NCI-H1092 treated with DMSO at 0.1 percent for 48 hours (cell line): Measurements from ENCODE around the gene COASY.
"Not testable (repeated sequence)": the region's sequence is repeated elsewhere in the genome, so short reads cannot be mapped to it uniquely, and the experiment has no call there.

ENCODE experiments used
- DNase-seq: peaks from one replicate; lab custom pipeline; 2025; lab: John Stamatoyannopoulos, UW

COASY gene

DNA sequence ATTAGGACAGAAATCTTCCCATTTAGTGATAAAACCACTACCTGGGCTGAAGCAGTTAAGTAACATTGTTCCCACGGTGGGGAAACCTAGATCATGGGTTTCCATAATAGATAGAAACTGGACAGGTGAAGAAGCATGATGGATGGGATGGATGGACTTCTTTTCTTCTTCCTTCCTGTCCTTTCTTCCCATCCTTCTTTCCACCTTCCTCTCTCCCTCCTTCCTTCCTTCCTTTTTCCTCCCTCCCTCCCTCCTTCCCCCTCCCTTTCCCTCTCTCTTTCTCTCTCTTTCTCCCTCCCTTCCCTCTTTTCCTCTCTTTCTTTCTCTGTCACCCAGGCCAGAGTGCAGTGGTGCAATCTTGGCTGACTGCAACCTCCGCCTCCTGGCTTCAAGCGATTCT lies 12.5 kb downstream of the COASY start:
- DNase-seq: no peak

DNA sequence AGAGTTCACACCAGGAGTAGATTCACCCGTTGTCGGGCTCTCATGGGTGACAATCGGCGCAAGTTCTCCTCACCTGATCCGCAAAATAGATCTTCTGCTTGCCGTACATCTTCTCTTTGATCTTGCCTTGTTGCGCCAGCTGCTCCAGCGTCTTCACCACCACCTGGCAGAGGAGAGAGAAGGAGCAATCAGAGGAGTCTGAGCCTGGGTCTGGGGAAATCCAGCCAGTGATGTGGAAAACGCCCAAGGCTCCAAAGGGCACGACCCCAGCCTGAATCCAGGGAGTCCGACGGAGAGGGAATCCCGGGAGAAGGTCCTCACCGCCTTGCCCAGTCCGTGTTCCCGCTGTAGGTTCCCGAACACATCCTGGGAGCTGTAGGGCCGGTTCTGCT lies 15.2 kb downstream of the COASY start:
- DNase-seq: no peak

DNA sequence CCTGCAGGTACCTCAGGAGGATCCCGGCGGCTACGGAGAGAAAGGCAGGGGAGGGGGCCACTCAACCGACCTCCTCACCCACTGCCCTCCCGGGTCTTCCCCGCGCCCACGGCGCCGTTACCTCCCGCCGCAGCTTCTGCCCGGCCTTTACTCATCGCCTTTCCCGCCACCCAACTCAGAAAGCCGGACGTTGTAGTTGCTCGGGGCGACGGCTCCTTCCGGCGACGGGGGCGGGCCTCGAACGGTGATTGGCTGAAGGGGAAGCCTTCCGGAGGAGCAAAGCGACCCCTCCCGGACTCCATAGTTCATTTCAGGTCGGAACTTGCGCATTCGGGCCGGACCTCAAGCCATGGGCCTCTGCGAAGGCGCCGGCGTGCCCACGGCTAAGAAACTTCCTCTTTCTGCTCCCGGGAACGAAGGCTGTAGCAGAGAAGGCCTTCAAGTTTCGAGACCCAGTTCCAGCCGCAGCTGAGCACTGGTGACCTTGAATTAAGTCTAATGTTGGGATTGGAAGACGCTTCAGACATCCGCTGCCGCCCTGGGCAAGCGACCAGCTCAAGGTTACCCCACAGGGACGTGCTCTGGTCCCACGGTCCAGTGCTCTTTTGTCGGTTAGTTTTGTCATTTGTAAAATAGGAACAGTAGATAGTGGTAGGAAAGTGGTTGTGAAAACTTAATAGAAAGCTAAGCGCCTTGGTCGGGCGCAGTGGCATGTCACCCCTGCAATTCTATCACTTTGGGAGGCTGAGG lies 15.8 kb downstream of the COASY start, which contains the start of gene PSMC3IP:
Gene PSMC3IP (minus strand): TSS at position 198 of the 750 bp plus-strand sequence. CDS start 43 bp downstream, at position 155.
- DNase-seq: peak; percentile 93

DNA sequence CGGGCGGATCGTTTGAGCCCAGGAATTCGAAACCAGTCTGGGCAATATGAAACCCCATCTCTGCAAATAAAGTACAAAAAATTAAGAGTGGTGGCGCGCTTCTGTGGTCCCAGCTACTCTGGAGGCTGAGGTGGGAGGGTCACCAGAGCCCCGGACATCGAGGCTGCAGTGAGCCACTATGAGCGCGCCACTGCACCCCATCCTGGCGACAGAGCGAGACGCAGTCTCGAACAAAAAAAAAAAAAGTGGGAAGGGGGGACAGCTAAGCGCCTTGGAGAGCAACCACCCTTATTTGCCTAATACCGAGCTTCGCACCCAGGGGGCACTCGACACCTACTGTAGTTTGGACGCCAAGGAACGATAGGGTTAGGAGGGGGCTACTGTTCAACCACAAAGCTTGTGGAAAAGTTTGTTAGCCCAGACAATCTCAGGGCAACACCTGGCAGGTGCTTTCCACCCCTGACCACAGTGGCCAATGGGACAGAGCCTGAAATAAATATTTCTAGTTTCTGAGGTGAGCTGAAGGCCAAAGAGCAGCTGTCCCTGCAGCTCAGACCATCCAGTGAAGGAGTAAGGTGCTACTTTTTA lies 16.4 kb downstream of the COASY start:
- peak; percentile 77 for DNase-seq

DNA sequence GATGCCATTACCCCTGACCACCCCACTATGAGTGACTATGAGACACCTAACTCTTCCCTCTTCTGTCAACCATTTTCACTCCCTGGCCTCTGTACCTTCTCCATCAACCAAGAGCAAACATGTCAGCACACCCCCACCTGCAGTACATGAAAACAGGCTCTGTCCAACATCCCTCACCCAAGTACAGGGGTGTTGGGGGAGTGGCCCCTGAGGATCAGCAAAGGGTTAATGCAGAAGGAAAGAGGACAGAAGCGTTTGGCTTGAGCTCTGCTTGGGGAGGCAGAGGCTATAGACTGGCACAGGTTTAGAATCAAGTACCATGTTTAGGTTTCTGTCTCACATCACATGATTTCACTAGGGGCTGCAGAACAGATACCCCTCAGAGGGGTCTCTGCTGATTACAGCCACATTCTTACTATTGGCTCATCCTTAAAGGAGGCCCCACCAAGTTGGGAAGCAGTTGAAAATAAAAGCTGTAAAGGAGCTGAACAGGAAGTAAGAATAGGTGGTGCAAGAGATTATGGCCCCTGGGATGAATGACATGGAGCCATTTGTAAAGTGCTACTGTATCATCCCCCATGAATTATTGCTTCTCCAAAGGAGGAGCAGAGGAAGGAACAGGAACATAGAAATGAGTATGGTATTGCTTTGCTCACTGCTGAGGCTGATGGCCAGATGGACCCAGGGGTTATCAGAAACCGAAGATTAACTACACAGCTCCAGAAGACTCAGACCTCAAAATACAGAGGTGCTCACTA lies 18.0 kb downstream of the COASY start:
- DNase-seq: no peak

DNA sequence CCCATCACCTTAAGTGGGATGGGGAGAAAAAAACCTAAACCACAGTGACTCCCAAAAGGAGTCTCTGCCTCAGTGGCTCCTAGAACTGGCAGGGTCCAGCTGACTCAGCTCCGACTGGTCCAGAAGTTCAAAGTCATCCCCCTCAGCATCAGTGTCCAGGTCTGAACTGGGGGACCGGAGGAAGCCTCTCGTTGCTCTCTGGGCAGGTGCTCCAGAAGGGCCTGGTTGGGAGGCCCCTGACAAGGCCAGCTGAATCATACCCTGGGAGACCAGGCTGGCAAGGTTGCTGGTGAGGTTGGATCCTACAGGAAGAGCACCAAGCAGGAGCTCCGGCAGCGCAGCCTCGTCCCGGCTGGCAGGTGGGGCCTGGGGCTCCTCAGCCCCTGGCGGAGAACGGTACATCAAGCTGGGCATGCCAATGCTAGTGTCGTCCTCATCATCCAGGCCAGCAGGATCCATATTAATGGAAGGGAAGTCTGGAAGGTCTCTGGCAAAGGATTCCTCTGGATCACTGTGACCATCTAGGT lies 19.9 kb downstream of the COASY start:
- DNase-seq: no peak

DNA sequence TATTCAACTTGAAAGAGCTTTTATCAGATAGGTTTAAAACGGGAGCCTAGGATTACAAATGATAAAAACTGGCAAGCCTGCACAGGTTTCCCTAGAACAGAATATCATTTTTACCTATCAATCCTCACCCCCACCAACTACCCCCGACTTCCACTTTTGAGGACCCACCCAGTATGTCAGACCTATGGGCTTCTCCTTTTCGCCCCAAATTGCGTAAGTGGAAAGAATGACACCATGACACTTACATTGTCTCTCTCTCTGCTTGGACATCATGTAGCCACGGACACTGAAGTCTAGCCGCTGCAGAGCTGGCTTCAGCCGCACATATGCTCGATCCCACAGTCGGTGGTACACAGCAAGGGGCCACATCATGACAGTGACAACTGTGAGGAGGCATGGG lies 22.9 kb downstream of the COASY start:
- DNase-seq: no peak

DNA sequence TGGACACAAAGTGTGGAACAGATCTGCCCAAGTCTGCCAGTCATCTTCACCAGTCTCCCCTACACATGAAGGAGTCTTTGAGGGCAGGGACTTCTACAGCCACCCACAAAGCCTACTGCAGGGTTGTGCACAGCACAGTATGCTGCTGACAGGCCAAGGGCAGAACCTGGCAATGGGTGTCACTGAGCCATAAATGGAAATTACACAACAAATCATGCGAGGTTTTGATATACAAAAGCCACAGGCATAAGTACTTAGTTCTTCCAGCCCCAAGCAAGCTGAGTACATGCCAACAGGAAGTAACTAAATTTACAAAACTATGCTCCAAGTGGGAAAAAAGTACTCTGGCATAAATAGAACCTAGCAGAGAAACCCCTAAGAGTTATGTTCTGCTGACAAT lies 23.4 kb downstream of the COASY start:
- DNase-seq: no peak

DNA sequence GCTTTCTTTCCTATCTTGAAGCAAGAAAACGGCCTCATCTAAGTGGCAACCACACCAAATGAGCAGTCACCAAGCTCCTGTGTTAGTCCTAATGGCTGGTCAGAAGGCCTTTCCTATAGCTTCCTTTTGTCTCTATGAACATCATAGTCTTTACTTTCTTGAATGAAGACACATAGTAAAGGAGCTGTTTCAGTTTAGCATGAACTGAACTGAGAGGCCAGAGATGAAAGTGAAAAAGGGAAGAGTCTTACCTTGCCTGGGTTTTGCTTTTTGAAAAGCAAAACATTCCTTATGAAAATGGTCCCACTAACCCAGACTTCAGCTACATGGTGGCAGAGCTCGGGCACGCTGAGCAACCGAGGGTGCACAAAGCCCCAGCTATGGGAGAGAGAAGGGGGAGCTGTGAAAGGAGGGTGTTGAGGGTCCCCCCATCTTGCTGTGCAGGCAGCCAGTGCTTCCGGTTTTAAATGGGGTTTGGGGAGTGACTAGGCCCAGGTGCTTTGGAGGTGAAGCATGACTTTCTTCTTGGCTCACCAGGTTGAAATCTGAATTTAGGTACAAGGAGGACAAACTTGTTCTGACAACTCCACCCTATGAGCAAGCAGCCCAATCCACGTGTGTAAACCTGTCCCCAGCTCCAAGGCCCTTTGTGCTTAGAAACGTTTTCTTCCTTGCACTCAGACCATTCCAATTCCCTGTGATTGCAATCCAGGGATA lies 24.7 kb downstream of the COASY start:
- no peak for DNase-seq

DNA sequence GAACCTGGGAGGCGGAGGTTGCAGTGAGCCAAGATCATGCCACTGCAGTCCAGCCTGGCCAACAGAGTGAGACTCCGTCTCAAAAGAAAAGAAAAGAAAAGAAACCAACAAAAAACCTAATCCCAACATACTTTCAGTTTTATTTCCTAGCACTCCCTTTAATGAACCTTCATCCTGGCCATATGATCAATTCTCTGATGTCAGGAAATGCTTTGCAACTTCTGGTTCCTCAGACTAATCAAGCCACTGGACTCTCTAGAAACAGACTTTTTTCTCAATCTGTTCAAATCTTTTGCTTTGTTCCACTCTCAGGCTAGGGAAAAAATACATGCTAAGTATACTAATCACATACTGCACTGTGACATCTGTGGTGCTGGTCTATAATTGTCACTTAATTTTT lies 28.9 kb downstream of the COASY start:
- no peak for DNase-seq

DNA sequence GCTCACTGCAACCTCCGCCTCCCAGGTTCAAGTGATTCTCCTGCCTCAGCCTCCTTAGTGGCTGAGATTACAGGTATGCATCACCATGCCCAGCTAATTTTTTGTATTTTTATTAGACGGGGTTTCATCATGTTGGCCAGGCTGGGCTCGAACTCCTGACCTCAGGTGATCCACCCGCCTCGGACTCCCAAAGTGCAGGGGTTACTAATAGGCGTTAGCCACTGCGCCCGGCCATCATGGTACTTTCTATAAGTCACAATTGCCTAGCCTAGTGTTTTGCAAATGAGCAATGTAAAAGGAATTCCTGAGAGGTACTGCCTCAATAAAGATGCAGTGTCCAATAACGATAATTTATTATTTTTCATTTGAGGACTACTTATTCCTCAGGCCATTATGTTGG lies 29.5 kb downstream of the COASY start:
- no peak for DNase-seq

DNA sequence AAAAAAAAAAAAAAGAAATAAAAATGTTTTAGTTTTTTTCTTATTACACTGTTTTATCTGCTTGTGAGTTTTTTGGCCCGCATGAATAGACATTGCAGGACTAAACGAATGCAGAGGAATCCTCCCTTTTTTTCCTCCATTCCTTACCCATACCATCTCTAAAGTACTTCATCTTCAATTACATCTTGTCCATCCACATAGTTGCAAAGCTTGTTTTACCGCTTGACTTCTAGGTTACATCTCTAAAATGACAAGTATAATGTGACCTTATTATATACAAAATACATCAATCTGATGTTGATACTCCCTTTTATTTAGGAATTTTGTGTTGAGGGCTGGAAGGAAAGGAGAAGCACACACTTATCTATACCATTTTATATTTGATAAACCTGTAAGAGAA lies 34.4 kb downstream of the COASY start:
- DNase-seq: no peak

DNA sequence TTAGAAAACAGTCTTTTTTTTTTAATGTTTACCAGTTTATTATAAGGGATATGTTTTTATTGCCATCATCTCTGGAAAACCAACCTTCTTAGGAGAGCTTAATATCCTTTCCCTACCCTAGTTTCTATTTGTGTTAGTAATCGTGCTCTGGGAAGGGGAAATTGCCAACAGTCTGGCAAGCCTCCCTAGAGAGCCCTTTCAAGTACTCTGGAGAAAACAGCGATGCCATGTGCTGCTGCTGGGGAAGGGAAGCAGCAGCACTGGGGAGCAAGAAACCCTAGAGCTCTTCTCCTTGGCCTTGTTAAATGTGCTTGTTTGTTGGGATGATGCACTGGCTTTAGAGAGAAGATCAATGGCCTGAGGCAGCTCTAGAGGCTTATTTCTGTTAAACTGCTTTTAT lies 37.0 kb downstream of the COASY start:
- peak; percentile 55 for DNase-seq

DNA sequence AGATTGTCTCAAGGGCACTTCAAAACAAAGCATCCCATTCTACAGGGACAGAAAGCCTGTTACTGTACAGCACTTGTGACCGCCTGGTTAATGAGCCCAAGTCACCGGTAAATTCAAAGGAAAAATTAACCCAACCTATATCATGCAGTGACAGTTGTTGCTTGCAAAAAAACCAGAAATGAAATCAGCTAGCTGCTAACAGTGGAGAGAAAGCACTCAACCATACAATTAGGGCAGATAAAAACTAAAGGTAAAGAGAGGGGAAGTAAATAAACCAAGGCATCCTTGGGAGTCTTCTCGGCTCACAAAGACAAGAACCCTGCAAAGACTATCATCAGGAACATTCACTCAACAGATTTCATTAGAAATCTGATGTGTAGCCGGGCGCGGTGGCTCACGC lies 41.4 kb downstream of the COASY start:
- DNase-seq: no peak

DNA sequence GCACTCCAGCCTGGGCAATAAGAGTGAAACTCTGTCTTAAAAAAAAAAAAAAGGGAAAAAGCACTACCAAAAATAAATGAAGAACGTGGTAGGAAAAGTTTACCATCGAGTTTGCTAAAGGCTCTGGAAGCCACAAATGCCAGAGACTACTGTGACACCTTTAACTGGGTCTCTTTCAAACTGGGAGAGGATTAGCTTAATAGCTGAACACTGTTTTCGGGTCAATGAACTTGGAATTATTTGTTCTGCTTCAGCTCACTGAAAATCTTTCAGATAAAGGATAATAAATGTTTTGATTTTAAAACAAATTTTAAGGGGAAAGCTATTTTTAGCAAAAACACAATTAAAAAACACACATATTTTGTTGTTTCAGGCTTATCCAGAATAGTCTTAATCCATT lies 45.8 kb downstream of the COASY start:
- no peak for DNase-seq

DNA sequence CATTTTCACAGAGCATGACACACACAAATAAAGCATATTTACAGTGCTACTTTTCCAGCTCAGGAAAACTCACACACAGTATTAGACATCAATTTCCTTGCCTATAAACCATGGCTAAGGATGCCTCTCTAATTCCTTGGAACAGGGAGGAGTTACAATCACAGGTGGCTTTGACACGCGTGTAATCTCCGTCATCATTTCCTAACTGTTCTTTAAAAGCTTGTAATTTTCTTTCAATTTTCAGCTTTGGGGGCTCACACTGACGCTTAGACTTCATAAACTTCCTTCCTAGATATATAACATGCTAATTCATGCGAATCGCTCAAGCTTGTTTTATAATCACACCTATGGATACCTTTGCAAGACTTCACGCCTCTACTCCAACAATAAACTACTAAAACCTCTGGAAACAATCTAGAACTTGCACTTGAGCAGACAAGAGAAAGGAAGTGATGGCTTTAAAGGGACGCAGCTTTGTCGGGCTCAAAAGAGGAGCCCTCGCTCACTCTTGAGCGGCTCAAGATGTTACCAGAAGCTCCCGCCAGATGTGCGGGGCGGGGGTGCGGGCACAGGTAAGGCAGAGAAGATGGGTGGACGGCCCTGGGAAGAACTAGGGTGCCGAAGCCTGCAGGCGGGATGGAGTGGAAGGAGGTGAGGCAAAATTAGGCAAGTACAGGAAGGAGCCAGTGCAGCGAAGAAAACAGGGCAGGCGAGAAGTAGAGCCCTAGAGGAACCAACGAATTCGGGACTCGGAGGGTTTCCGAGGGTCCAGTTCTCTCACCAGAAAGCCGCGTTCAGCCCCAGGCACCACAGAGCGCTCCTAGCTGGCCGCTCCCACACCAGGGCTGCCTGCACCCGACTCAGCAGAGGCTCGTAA lies 46.6 kb downstream of the COASY start:
- no peak for DNase-seq

DNA sequence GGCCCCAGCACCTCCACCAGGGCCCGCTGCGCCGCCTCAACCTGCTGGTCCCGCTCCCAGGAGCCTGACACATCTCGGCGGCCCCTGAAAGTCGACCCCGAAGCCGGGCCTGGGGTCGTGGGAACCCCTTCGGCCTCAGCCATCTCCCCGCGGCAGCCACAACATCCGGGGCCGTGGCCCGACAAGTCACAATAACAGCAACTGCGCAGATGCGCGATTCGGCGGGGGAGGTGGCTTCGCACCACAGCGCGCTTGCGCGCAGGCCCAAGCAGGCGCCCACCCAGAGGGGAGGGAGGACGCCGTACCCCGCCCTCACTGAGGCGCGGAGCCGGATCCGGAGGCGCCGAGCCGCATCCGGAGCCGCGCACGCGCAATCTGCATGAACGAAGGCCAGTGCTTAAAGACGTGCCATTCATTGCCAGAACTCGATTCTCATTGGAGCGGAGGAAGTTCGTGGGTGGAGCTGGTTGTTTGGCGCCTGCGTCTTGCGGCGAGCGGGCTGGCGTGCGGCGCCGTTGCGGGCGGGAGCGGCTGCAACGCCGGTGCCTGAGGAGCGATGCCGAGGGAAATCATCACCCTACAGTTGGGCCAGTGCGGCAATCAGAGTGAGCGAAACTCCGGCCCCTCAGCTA lies 47.4 kb downstream of the COASY start, which contains the start of the genes RETREG3 and TUBG1:
Gene RETREG3 (minus strand): TSS at position 193 of the 632 bp plus-strand sequence. CDS start 50 bp downstream, at position 143.
Gene TUBG1 (plus strand): TSS at position 502 of the 632 bp plus-strand sequence. CDS start 55 bp downstream, at position 557.
- DNase-seq: peak; percentile 99

DNA sequence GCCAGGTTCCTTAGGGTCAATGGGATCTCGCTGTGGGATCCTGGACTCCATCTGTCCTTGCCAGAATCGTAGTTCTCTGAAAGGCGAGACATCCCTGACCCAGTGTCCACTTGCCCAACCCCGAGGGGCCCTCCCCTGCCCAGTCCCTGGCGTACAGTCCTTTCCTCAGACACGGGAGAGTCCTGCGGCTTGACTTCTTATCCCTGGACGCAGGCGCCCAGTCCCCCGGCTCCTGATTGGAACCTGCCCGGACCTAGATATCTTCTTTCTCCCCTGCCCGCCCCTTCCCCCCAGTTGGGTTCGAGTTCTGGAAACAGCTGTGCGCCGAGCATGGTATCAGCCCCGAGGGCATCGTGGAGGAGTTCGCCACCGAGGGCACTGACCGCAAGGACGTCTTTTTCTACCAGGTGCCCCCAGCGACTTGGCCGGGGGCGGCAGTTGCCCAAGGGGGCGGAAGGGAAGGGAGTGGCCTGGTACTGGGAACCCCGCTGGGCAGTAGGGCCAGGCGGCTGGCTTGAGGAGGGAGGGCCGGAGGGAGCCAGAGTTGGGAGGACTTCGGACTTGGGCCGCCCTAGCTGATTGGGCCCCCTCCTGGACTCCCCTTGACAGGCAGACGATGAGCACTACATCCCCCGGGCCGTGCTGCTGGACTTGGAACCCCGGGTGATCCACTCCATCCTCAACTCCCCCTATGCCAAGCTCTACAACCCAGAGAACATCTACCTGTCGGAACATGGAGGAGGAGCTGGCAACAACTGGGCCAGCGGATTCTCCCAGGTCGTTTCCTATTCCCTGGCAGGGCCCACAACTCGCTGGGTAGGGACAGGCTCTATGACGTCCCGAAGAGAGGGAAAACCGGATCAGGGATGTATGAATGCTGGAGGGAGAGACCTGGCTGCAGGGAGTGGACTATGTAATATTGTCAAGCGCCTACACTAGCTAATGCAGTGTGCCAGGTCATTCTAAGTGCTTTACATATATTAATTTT lies 48.2 kb downstream of the COASY start:
- DNase-seq: not testable (repeated sequence)

DNA sequence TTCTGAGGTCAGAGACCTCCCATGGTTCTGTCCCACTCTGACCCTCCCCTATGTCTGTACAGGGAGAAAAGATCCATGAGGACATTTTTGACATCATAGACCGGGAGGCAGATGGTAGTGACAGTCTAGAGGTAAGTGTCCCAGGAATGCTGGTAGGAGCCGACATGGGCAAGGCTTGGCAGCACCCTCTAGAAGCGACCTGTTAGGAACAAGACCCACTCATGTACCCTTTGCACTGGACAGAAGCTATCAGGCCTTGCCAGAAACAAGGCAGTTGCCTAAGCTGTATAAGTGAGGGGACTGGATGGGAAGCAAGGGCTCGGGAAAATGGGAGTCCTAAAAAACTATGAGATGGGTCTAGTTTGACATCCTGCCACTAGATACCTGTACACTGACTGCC lies 50.1 kb downstream of the COASY start:
- no peak for DNase-seq
